ENCODE measurements around the gene ADARB2.
A peak's percentile ranks its signal among the peaks of the same experiment; 100 is the strongest.
"Not testable (repeated sequence)": the region's sequence is repeated elsewhere in the genome, so short reads cannot be mapped to it uniquely, and the experiment has no call there.

Gene ADARB2

GRCh38 chr10:1329622-1330021 is 407.7 kb downstream of the ADARB2 start:
- DNase-seq: peak in 3 of 42 donors; percentile 17 to 37 (median 33)
- intact Hi-C loops (cut with DNase I): no loop called here

- intact Hi-C loops (cut with DNase I): no loop called here
These were observed 408.2 kb downstream of the ADARB2 start for GRCh38 chr10:1328981-1329614.

GRCh38 chr10:1328161-1328823 is 409.0 kb downstream of the ADARB2 start:
- peak in 3 of 42 donors; percentile 1 to 38 (median 10) for DNase-seq
- intact Hi-C loops (cut with DNase I): no loop called here

More at GRCh38 chr10:1328981-1329614, 408.2 kb downstream of the ADARB2 start:
- peak in 27 of 42 donors; percentile 9 to 83 (median 42) for DNase-seq

GRCh38 chr10:1327759-1328158 is 409.6 kb downstream of the ADARB2 start:
- DNase-seq: peak in 5 of 42 donors; percentile 17 to 42 (median 23)
- intact Hi-C loops (cut with DNase I): no loop called here

- peak in 1 of 42 donors; percentile 16 for DNase-seq
- intact Hi-C loops (cut with DNase I): not testable (repeated sequence)
These were observed 410.8 kb downstream of the ADARB2 start for GRCh38 chr10:1326514-1326913.

GRCh38 chr10:1324903-1325302 is 412.4 kb downstream of the ADARB2 start:
- intact Hi-C loops (cut with DNase I): no loop called here
- peak in 2 of 42 donors; percentile 32 to 37 for DNase-seq

GRCh38 chr10:1323951-1324350 is 413.4 kb downstream of the ADARB2 start:
- intact Hi-C loops (cut with DNase I): no loop called here
- DNase-seq: peak in 1 of 42 donors; percentile 10

GRCh38 chr10:1320739-1321320 is 416.5 kb downstream of the ADARB2 start:
- intact Hi-C loops (cut with DNase I): no loop called here
- DNase-seq: peak in 2 of 42 donors; percentile 18 to 29

- peak in 1 of 42 donors; percentile 50 for DNase-seq
- intact Hi-C loops (cut with DNase I): no loop called here
These were observed 420.5 kb downstream of the ADARB2 start for GRCh38 chr10:1316809-1317143.

GRCh38 chr10:1316121-1316808 is 421.1 kb downstream of the ADARB2 start:
- intact Hi-C loops (cut with DNase I): no loop called here
- peak in 39 of 42 donors; percentile 24 to 81 (median 59) for DNase-seq

- intact Hi-C loops (cut with DNase I): no loop called here
These were observed 422.1 kb downstream of the ADARB2 start for GRCh38 chr10:1315178-1315577.

GRCh38 chr10:1311726-1312125 is 425.6 kb downstream of the ADARB2 start:
- DNase-seq: peak in 1 of 42 donors; percentile 17
- intact Hi-C loops (cut with DNase I): no loop called here

More at GRCh38 chr10:1315178-1315577, 422.1 kb downstream of the ADARB2 start:
- peak in 3 of 42 donors; percentile 8 to 31 (median 13) for DNase-seq

GRCh38 chr10:1310271-1310789 is 427.0 kb downstream of the ADARB2 start:
- DNase-seq: peak in 4 of 42 donors; percentile 1 to 32 (median 15)
- intact Hi-C loops (cut with DNase I): no loop called here

GRCh38 chr10:1309617-1310270 is 427.6 kb downstream of the ADARB2 start:
- intact Hi-C loops (cut with DNase I): no loop called here
- peak in 3 of 42 donors; percentile 2 to 12 (median 12) for DNase-seq

- DNase-seq: peak in 3 of 42 donors; percentile 6 to 36 (median 19)
- intact Hi-C loops (cut with DNase I): no loop called here
These were observed 428.2 kb downstream of the ADARB2 start for GRCh38 chr10:1308962-1309616.

- DNase-seq: peak in 2 of 42 donors; percentile 1 to 33
- intact Hi-C loops (cut with DNase I): no loop called here
These were observed 429.0 kb downstream of the ADARB2 start for GRCh38 chr10:1308173-1308961.

- intact Hi-C loops (cut with DNase I): no loop called here
- peak in 3 of 42 donors; percentile 1 to 43 (median 14) for DNase-seq
These were observed 436.2 kb downstream of the ADARB2 start for GRCh38 chr10:1301143-1301542.
